HG03565 (cell line): ENCODE data around the gene ADGRL3.

ENCODE experiments used
- ATAC-seq: cut with Tn5 transposase; IDR thresholded peaks from one replicate; pipeline ENCODE4 v1.9.1; 2021; ENCODE audit warnings: mild to moderate bottlenecking, moderate library complexity; ENCODE audit not compliant: unreplicated experiment

The ADGRL3 gene

DNA sequence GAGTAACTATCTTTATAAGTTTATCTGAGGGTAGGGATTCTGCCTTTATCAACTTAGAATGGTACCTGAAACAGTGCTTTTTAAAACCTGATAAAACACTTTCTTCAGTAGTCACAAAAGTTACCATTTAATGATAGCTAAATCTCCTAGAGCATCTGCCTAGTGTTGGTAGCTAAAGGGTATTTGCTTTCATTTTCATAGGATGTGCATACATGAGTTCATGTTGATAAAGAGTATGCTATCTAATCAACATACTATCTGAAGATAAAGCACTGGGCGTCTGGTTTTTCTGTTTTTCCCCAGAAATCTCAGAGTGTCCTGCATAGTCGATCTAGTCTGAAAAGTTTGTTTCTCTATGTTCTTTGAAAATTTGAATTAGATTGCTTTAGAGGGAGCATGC is 75.1 kb downstream of the ADGRL3 start:
- ATAC-seq = no peak

DNA sequence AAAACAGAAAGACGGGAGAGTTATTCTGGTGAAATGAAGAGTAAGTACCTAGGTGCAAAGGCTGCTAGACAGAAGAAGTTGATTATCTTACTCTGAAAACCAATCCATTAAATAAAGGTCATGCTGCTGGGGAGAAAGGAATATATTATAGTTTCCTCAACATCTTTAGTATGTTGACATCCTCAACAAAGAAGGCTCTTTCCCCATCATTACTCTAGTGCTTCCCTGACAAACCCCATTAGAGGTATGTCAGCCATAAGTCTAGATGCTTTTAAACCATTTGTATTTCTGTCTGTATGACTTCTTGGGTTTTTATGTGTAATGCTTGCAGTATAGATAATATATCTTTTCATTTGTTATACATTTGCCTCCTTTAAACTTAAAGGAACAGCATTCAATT is 75.9 kb downstream of the ADGRL3 start:
- ATAC-seq = no peak

DNA sequence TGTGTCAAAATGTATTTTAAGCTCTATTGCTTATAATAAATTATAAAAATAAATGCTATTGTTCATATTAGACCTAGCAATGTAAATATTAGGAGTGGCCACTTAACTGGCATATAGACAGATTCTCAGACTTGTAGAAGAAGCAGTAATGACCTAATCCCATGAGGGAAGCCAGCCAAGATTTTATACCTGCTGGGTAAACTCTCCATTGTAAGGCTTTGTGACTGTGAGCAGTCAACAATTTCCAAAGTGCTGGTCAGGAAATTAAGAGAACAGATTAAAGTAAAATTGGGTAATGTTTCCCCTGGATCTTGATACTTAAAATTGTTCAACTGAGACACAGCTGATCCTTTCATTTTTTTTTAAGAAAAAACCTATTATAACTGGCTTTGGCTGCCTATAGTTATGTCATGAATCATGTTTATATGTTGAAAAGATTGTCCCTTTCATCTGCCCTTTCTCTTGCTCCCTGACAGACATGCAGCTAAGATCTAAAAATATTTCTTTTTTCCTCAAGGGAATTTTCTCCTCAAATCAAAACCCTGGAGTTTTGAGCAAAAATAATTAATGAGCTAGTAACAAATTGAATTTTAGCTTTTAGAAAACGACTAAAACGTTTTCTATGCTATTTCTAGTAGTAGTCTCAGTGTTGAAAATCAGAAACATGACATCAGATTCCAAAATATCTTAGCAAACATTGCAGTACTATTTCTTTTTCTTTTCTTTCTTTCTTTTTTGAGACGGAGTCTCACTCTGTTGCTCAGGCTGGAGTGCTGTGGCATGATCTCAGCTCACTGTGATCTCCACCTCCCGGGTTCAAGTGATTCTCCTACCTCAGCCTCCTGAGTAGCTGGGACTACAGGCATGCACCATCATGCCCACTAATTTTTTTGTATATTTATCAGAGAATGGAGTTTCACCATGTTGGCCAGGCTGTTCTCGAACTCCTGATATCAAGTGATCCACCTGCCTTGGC is 77.9 kb downstream of the ADGRL3 start:
- ATAC-seq = no peak

- ATAC-seq = no peak
These were observed 92.2 kb downstream of the ADGRL3 start for GRCh38 chr4:61292322-61292721.

DNA sequence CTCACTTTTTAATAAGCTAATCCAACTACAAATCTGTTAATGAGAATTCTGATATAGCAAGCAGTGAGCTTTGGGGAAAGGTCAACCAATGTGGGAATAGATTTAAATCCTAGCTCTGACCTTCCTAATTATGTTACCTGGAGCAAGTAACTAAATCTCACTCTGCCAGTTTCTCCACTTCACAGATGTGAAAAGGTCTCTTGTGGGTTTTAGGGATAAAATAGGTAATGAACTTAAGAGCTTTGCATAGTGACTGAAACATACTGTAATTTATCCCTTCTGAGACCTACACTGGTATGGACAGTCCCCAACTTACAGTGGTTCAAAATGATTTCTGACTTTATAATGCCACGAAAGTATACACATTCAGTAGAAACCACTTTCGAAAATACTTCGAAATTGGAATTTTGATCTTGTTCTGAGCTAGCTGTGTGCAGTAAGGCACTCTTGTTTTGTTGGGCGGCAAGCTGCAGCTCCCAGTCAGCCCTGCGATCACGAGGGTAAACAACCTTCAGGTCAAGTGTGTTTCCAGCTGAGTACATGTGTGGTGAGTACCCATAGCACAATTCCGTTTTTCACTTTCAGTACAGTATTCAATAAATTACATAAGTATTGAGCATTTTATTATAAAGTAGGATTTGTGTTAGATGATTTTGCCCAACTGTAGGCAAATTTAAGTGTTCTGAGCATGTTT is 93.7 kb downstream of the ADGRL3 start:
- no peak for ATAC-seq

DNA sequence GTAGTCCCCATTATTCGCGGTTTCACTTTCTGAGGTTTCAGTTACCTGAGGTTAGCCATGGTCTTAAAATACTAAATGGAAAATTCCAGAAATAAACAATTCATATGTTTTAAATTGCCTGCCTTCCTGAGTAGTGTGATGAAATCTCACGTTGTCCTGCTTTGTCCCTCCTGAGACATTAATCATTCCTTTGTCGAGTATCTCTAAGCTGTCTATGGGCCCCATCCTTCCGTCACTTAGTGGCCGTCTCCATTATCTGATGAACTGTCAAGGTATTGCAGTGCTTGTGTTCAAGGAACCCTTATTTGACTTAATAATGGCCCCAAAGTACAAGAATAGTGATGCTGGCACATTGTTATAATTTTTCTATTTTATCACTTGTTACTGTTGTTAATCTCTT is 94.8 kb downstream of the ADGRL3 start:
- ATAC-seq = no peak

DNA sequence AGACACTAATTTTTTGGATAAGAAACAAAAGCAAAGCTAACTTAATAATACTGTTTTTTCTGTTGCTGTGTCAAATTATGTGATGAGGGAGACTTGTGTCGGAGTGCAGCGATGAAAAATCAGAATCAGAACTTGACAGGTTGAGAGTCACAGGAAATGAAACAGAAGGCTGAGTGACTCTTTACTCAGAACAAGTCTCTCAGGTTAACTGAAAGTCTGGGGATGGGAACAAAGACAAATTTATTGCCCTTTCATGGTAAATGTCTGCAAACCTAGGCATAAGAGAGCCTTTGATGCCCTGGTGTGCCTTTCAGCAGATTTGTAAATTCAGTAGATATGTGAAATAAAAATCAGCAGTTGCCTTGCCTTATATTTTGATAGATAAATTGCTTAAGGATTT is 96.0 kb downstream of the ADGRL3 start:
- no peak for ATAC-seq

DNA sequence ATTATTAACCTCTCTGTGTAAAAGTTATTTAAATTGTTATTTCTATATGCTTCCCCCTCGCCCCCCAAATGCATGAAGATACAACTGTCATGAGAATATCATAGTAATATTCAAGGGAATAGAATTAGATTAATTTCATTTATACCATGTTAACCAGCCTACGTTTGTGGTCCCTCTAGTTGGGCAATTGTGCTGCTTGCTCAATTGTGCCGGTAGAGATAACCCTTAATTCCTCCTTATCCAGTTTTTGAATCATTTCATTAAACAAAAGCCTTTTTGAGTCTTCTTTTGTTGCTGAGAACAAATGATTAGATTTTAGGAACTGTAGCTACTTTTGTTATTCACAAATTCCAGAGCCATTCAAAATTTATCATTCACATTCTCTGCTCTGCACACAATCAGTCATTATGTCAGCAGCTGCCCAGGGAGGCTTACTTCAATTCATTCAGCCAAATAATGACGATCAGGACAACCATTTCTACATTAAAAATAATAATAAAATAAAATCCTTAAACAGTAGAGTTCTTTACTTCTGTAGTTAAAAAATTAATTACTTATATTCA is 98.1 kb downstream of the ADGRL3 start:
- no peak for ATAC-seq

GRCh38 chr4:61299316-61299715 is 99.2 kb downstream of the ADGRL3 start:
- ATAC-seq = no peak

- ATAC-seq = no peak
These were observed 100.2 kb downstream of the ADGRL3 start for GRCh38 chr4:61300266-61300844.

DNA sequence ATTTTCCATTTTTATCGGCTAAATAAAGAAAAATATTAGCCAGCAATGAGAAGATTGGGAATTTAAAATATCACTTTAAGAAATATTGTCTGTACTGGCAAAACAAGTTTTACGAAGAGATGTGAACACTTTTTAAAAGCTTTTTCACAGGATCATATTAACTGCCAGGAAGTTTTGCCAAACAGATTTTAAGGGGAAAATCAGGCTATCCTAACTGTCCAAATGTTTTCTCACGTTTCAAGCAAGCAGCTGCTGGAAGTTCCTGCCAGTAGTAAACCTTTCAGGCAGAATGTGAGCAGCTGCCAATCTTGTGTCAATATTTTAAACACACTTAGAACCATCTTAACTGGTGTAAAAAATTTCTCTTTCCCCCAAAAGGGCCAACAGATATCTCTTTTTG is 101.1 kb downstream of the ADGRL3 start:
- ATAC-seq = no peak

DNA sequence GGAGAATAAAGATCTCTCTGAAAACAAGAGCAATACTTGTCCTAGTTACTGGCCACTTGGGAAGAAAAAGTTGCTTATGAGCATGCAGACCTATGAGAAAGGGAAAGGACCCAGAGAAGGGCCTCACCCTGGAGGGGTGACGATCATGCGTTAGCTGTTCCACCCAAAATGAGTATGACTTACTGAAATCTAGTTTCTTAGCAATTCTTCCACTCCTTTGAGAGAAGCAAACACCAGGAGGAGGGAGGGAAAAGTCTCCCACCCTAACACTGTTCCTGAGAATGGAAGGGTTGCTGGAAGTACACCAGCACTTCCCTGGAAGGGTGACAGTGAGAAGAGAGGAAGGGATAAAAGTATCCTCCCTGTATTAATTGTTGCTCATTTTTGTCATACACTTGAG is 107.9 kb downstream of the ADGRL3 start:
- ATAC-seq = no peak

GRCh38 chr4:61309616-61310015 is 109.5 kb downstream of the ADGRL3 start:
- ATAC-seq = no peak

DNA sequence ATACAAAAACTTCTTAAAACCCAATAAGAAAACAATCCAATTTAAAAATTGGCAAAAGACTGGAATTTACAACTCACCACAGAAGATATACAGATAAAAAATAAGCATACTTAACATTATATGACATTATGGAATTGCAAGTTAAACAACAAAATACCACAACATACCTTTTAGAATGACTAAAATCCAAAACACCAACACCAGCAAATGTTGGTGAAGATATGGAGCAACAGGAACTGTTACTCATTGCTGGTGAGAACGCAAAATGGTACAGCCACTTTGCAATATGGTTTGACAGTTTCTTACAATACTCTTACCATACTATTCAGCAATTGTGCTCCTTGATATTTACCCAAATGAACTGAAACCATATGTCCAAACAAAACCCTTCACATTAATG is 112.4 kb downstream of the ADGRL3 start:
- ATAC-seq = no peak

DNA sequence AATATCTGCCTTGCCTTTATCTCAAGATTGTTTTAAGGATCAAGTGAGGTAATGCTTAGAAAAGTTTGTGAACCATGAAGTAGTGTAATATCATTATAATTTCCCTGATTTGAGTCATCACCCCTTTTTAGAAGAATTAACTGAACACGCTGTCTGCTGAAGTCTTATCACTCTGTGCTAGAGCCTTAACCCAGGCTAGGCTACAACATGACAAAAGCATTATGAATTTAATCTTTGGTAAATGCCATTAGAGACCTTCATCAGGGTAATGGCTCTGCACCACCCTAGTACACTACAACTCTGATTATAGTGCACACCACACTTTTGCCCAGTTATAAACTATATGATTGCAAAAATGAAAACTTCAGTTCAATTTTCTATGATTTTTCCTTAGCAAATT is 118.3 kb downstream of the ADGRL3 start:
- ATAC-seq = no peak

- ATAC-seq = no peak
These were observed 119.0 kb downstream of the ADGRL3 start for GRCh38 chr4:61319156-61319555.

GRCh38 chr4:61320154-61320553 is 120.0 kb downstream of the ADGRL3 start:
- no peak for ATAC-seq

- no peak for ATAC-seq
These were observed 120.5 kb downstream of the ADGRL3 start for GRCh38 chr4:61320631-61321030.

- ATAC-seq = no peak
These were observed 132.6 kb downstream of the ADGRL3 start for GRCh38 chr4:61332693-61333092.

DNA sequence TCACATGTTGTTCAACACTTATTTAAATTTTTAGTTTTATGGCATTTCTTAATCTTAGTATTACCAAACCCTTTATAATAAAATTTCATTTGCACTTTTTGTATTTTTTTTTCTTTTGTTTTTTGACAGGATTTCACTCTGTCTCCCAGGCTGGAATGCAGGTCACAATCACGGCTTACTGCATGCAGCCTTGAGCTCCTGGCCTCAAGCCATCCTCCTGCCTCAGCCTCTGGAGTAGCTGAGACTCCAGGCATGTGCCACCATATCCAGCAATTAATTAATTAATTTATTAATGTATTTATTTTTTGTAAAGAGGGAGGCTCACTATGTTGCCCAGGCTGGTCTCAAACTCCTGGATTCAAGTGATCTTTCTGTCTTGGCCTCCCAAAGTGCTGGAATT is 133.4 kb downstream of the ADGRL3 start:
- no peak for ATAC-seq

- ATAC-seq = no peak
These were observed 135.2 kb downstream of the ADGRL3 start for GRCh38 chr4:61335241-61335763.
